HepG2 (cell line): ENCODE data around the gene HSD3B7. TPM values are rescaled to one million over a fixed set of nuclear protein-coding genes. Genes with fewer than 3 reads are reported as not detected.

Source experiments
- BCLAF1 ChIP-seq: fragments of 450-650 bp; IDR thresholded peaks from 2 replicates; pipeline ENCODE4 v1.6.1; 2017; ENCODE audit warnings: mild to moderate bottlenecking
- CHCHD3 ChIP-seq: sonication (generic); formaldehyde crosslinking; IDR thresholded peaks from 2 replicates; pipeline ENCODE4 v1.8.0; 2022; ENCODE audit warnings: mild to moderate bottlenecking, missing genetic modification reagents, moderate library complexity
- ERF ChIP-seq: IDR thresholded peaks from 2 replicates; pipeline ENCODE4 v1.6.1; 2018; ENCODE audit warnings: missing biosample characterization, missing genetic modification reagents
- ETV5 ChIP-seq: IDR thresholded peaks from 2 replicates; pipeline ENCODE4 v1.6.1; 2018; ENCODE audit warnings: missing biosample characterization, missing genetic modification reagents, inconsistent platforms, borderline replicate concordance
- GFI1 ChIP-seq: sonication (generic); formaldehyde crosslinking; IDR thresholded peaks from 2 replicates; pipeline ENCODE4 v1.5.0; 2020; ENCODE audit warnings: missing genetic modification reagents, mild to moderate bottlenecking, borderline replicate concordance
- MTA1 ChIP-seq: sonication (generic); formaldehyde crosslinking; IDR thresholded peaks from 2 replicates; pipeline ENCODE4 v1.4.0; 2020; ENCODE audit warnings: missing genetic modification reagents, mild to moderate bottlenecking, borderline replicate concordance
- MTERF4 ChIP-seq: sonication (generic); formaldehyde crosslinking; IDR thresholded peaks from 2 replicates; pipeline ENCODE4 v1.8.0; 2023; ENCODE audit warnings: mild to moderate bottlenecking, missing genetic modification reagents
- PHF5A ChIP-seq: IDR thresholded peaks from one replicate; pipeline ENCODE4 v1.6.1; 2018; ENCODE audit warnings: low read depth, missing genetic modification reagents; ENCODE audit not compliant: unreplicated experiment
- REL ChIP-seq: sonication (generic); formaldehyde crosslinking; conservative IDR thresholded peaks from 2 replicates; pipeline ENCODE4 v1.8.0; 2022; ENCODE audit warnings: mild to moderate bottlenecking, missing genetic modification reagents, moderate library complexity
- ZBTB38 ChIP-seq: sonication (generic); formaldehyde crosslinking; IDR thresholded peaks from 2 replicates; pipeline ENCODE4 v1.5.1; 2020; ENCODE audit warnings: mild to moderate bottlenecking, missing genetic modification reagents
- ZBTB43 ChIP-seq: sonication (generic); formaldehyde crosslinking; conservative IDR thresholded peaks from 2 replicates; pipeline ENCODE4 v1.4.0; 2020; ENCODE audit warnings: missing genetic modification reagents
- ZBTB46 ChIP-seq: sonication (generic); formaldehyde crosslinking; IDR thresholded peaks from 2 replicates; pipeline ENCODE4 v1.4.0; 2020; ENCODE audit warnings: mild to moderate bottlenecking, missing genetic modification reagents, borderline replicate concordance
- ZNF10 ChIP-seq: sonication (generic); formaldehyde crosslinking; IDR thresholded peaks from 2 replicates; pipeline ENCODE4 v1.4.0; 2020; ENCODE audit warnings: mild to moderate bottlenecking, low read depth, missing genetic modification reagents, borderline replicate concordance
- ZNF136 ChIP-seq: sonication (generic); formaldehyde crosslinking; IDR thresholded peaks from 2 replicates; pipeline ENCODE4 v1.8.1; 2022; ENCODE audit warnings: low read depth, mild to moderate bottlenecking, moderate library complexity, missing genetic modification reagents
- ZNF350 ChIP-seq: sonication (generic); formaldehyde crosslinking; IDR thresholded peaks from 2 replicates; pipeline ENCODE4 v1.4.0; 2020; ENCODE audit warnings: mild to moderate bottlenecking, low read depth, missing genetic modification reagents, borderline replicate concordance
- ZNF451 ChIP-seq: sonication (generic); formaldehyde crosslinking; IDR thresholded peaks from 2 replicates; pipeline ENCODE4 v1.5.0; 2020; ENCODE audit warnings: mild to moderate bottlenecking, missing genetic modification reagents
- ZNF572 ChIP-seq: sonication (generic); formaldehyde crosslinking; IDR thresholded peaks from 2 replicates; pipeline ENCODE4 v1.5.1; 2020; ENCODE audit warnings: mild to moderate bottlenecking, missing genetic modification reagents
- ZNF788 ChIP-seq: sonication (generic); formaldehyde crosslinking; IDR thresholded peaks from 2 replicates; pipeline ENCODE4 v1.5.0; 2020; ENCODE audit warnings: mild to moderate bottlenecking, missing genetic modification reagents, borderline replicate concordance
- ZSCAN29 ChIP-seq: sonication (generic); formaldehyde crosslinking; conservative IDR thresholded peaks from 2 replicates; pipeline ENCODE4 v1.4.0; 2020; ENCODE audit warnings: mild to moderate bottlenecking, missing genetic modification reagents
- ZSCAN9 ChIP-seq: IDR thresholded peaks from 2 replicates; pipeline ENCODE4 v1.6.1; 2016; ENCODE audit warnings: borderline replicate concordance
- polyA plus RNA-seq, 8 experiments: library from polyadenylated mRNA; depleted of rRNA in 3 of 8; stranded (reverse) in 7 of 8; unstranded in 1 of 8; fragments of >200 nt; fragmentation: Illumina TruSeq in 4 of 8; extraction: Trizol in 4 of 8; gene quantifications; 2 replicates each; pipeline versions ENCODE4 v1.2.1 to v1.2.3, GENCODE V29; 2011 to 2016; ENCODE audit warnings: low read depth in 4 of 8, missing spikeins in 1 of 8, mixed read lengths in 1 of 8; ENCODE audit not compliant: insufficient read depth in 1 of 8
- total RNA-seq, 5 experiments: library from RNA; depleted of rRNA; stranded (reverse); fragments of >200 nt; fragmentation: Illumina TruSeq; extraction: Trizol; gene quantifications; 2 replicates each; pipeline ENCODE4 v1.2.3, GENCODE V29; 2016; ENCODE audit warnings: low read depth in 1 of 5

HSD3B7 gene
- total and polyA plus RNA-seq, 2 of the 13 experiments (the other 11 are each of a cell fraction or from before 2014, with no cell fraction given), result 32.9 to 69.7 TPM

- no peak for TF ChIP-seq BCLAF1
- TF ChIP-seq ETV5 (CRISPR knock-in tag), result 0 out of 2 replicates have a peak, but pooled peaks have one; percentile 2
- TF ChIP-seq ZBTB38 (CRISPR knock-in tag), result peak; percentile 35
- peak; percentile 91 for TF ChIP-seq ZNF451 (CRISPR knock-in tag)
- TF ChIP-seq MTA1 (CRISPR knock-in tag), result no peak; the same call in 1 of the 2 replicates
- TF ChIP-seq GFI1 (CRISPR knock-in tag), result 0 out of 2 replicates have a peak, but pooled peaks have one; percentile 22
- TF ChIP-seq REL, result peak; percentile 71; the same call in 1 of the 2 replicates
- TF ChIP-seq PHF5A (CRISPR knock-in tag), result no peak
- no peak; the same call in 1 of the 2 replicates for TF ChIP-seq MTERF4 (CRISPR knock-in tag)
- 0 out of 2 replicates have a peak, but pooled peaks have one; percentile 88 for TF ChIP-seq ZNF572
- TF ChIP-seq CHCHD3 (CRISPR knock-in tag), result 0 out of 2 replicates have a peak, but pooled peaks have one; percentile 71
- TF ChIP-seq ZNF10, result no peak
- TF ChIP-seq ZNF788 (CRISPR knock-in tag), result no peak
- TF ChIP-seq ZSCAN9, result no peak
- peak; percentile 83; the same call in 1 of the 2 replicates for TF ChIP-seq ZNF350 (CRISPR knock-in tag)
- peak; percentile 93 for TF ChIP-seq ZNF136
- peak; percentile 70; the same call in 1 of the 2 replicates for TF ChIP-seq ZBTB46 (CRISPR knock-in tag)
- TF ChIP-seq ZBTB43, result no peak
- peak; percentile 74 for TF ChIP-seq ERF
- peak; percentile 82 for TF ChIP-seq ZSCAN29 (CRISPR knock-in tag)
Measured at GRCh38 chr16:30985401-30986128, 558 bp downstream of the HSD3B7 start (continued).
